Measurements from ENCODE around the gene LDB3.

- TF ChIP-seq ZFP36 (IDR thresholded peaks at IDR 0.05; ENCODE audit: borderline replicate concordance, partially characterized antibody), result no peak
- peak; percentile 34; the same call in 2 of the 3 replicates for TF ChIP-seq CTCF (IDR thresholded peaks at IDR 0.05)
- no peak for TF ChIP-seq MYC (IDR thresholded peaks at IDR 0.05; ENCODE audit: borderline replicate concordance, low read length)
- TF ChIP-seq POLR2A (IDR thresholded peaks at IDR 0.05; ENCODE audit: low read length), result no peak
- no peak for TF ChIP-seq TP53 (CRISPR knock-in tag; IDR thresholded peaks at IDR 0.05)
Measured at GRCh38 chr10:86684331-86685097, 16.2 kb downstream of the LDB3 start.

All from A549 (cell line).